Colonic mucosa (tissue), 4 donors: ENCODE data around the gene ZFHX3. TPM values are rescaled to one million over a fixed set of nuclear protein-coding genes. Genes with fewer than 3 reads are reported as not detected.

ENCODE experiments used
- DNase-seq: peaks from one replicate; pipeline ENCODE4 v3.0.0-alpha.2; 2020
- H3K27ac ChIP-seq: fragments of 200-600 bp; one replicate; pipeline ENCODE4 v1.8.0; 2021
- H3K27me3 ChIP-seq: fragments of 200-600 bp; one replicate; pipeline ENCODE4 v1.8.0; 2021
- H3K36me3 ChIP-seq: fragments of 200-600 bp; one replicate; pipeline ENCODE4 v1.8.0; 2021
- H3K4me1 ChIP-seq: fragments of 200-600 bp; one replicate; pipeline ENCODE4 v1.8.0; 2021; ENCODE audit warnings: mild to moderate bottlenecking
- H3K4me3 ChIP-seq: fragments of 200-600 bp; one replicate; pipeline ENCODE4 v1.8.0; 2021
- H3K9ac ChIP-seq, 2 donors: one replicate each; pipeline ENCODE4 v1.7.0; 2013; ENCODE audit warnings: control low read depth in 2 of 2, low read depth in 2 of 2, low read length in 2 of 2
- H3K9me3 ChIP-seq: fragments of 200-600 bp; one replicate; pipeline ENCODE4 v1.8.0; 2021
- CTCF ChIP-seq: fragments of 200-600 bp; IDR thresholded peaks from one replicate; pipeline ENCODE4 v1.8.0; 2022; ENCODE audit warnings: antibody characterized with exemption, mild to moderate bottlenecking
- intact Hi-C: fragments of 100-400 bp; cut with DNase I; formaldehyde crosslinking; loops from one replicate; pipeline ENCODE4 v1.14.1; 2022
- total RNA-seq, 2 donors: library from RNA; stranded (reverse); fragmentation: NEBNext Ultra II Directional in 1 of 2; extraction: Animal tissue kit (Norgen Biotek cat#: 25700) in 1 of 2; gene quantifications; one replicate each; pipeline ENCODE4 v1.2.1, GENCODE V29; 2021
- donor health status: healthy.
- donor health status: DM: no; HTN: no; CAD: no.
- donor health status: DM: no; HTN: no; CAD: no.

ZFHX3 gene
- total RNA-seq, 2 donors from 2014 or later: 10.5 to 12.8 TPM

- no peak for DNase-seq
- intact Hi-C loops: loop anchor here (10.0 kb wide), 1 partner anchor 243 kb away; no protein-coding TSS in a partner anchor
- H3K9ac ChIP-seq: no peak overlapping the region
- H3K36me3 ChIP-seq: no peaks in the 10 kb centered on the region
- H3K4me1 ChIP-seq: peaks cover 7% of the 10 kb centered on the region
- no peaks in the 10 kb centered on the region for H3K9me3 ChIP-seq
- no peak overlapping the region for H3K4me3 ChIP-seq
- no peaks in the 10 kb centered on the region for H3K27me3 ChIP-seq
- H3K27ac ChIP-seq: peak overlapping the region; percentile 14
- TF ChIP-seq CTCF: no peak
These were observed 115.9 kb downstream of the ZFHX3 start for GRCh38 chr16:72932050-72932449.

- Histone ChIP-seq H3K27me3 (no peaks in the 10 kb centered on the region), H3K4me1 (peaks cover 7% of the 10 kb centered on the region), H3K9me3 (no peaks in the 10 kb centered on the region), H3K36me3 (no peaks in the 10 kb centered on the region), H3K4me3 (no peak overlapping the region), H3K9ac (no peak overlapping the region), H3K27ac (no peak overlapping the region)
- DNase-seq: no peak
- no peak for TF ChIP-seq CTCF
- intact Hi-C loops: loop anchor here (10.0 kb wide), 1 partner anchor 244 kb away; no protein-coding TSS in a partner anchor
These were observed 117.5 kb downstream of the ZFHX3 start for GRCh38 chr16:72930396-72930795.

GRCh38 chr16:72928090-72928981, 119.6 kb downstream of the ZFHX3 start:
- Histone ChIP-seq H3K4me3 (no peak overlapping the region), H3K27ac (no peak overlapping the region), H3K9me3 (no peaks in the 10 kb centered on the region), H3K4me1 (peaks cover 7% of the 10 kb centered on the region), H3K36me3 (no peaks in the 10 kb centered on the region), H3K9ac (no peak overlapping the region), H3K27me3 (no peaks in the 10 kb centered on the region)
- DNase-seq: no peak
- TF ChIP-seq CTCF: no peak
- intact Hi-C loops: no loop called here

GRCh38 chr16:72927199-72928089, 120.5 kb downstream of the ZFHX3 start:
- intact Hi-C loops: no loop called here
- no peak for TF ChIP-seq CTCF
- Histone ChIP-seq H3K9me3 (no peaks in the 10 kb centered on the region), H3K4me3 (no peak overlapping the region), H3K4me1 (peaks cover 7% of the 10 kb centered on the region), H3K36me3 (no peaks in the 10 kb centered on the region), H3K27ac (no peak overlapping the region), H3K9ac (no peak overlapping the region), H3K27me3 (no peaks in the 10 kb centered on the region)
- DNase-seq: no peak
